Activated T-cell treated with anti-CD3 and anti-CD28 coated beads for 4 hours (primary cell): ENCODE data around the gene KCND3.

ENCODE experiments used
- DNase-seq: peaks from one replicate; pipeline ENCODE4 v3.0.0-alpha.2; 2020

The KCND3 gene

GRCh38 chr1:111836111-111836510, 153.4 kb downstream of the KCND3 start:
- DNase-seq: no peak

GRCh38 chr1:111835514-111835913, 154.0 kb downstream of the KCND3 start:
- no peak for DNase-seq

DNA sequence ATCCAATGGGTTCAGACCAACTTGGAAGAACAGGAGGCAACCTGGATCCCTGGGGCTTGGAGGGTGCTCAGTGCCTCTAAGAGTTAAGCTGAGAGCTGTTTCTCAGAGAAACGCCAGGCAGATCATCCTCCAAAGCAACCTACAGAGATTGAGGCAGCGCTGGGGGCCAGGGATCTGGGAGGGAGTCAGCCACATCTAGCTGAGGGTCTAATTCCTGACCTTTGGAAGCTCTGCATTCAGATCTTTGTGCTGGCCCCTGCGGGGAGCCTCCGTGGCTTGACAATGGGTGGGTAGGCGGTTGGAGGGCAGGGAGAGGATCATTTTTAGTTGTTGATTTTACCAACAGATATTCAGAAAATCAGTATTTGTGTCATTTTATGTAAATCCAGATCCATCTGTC, 154.5 kb downstream of the KCND3 start:
- no peak for DNase-seq

- DNase-seq: no peak
Observed at GRCh38 chr1:111833334-111833733, 156.1 kb downstream of the KCND3 start.

- DNase-seq: no peak
Observed at GRCh38 chr1:111832521-111833155, 156.8 kb downstream of the KCND3 start.

- no peak for DNase-seq
Observed at GRCh38 chr1:111831153-111831552, 158.3 kb downstream of the KCND3 start.

DNA sequence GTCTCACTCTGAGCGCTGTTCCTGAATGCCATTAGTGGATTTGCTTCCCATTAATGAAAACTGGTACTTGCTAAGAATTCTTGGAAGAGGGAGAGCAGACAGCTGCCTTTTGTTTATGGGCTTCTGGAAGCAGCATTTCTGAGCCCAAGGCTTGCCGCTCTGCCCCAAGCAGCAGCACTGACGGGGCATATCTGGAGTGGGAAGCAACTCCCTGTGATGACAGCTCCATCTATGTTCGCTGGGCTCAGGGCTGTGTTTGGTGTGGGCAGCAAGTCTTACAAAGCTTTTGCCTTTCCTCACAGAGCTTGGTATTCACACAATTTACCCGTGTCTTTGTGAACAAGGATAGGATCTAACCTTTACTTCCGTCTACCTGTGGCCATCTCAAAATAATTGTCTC, 161.5 kb downstream of the KCND3 start:
- DNase-seq: no peak

- no peak for DNase-seq
Observed at GRCh38 chr1:111826278-111826677, 163.2 kb downstream of the KCND3 start.

DNA sequence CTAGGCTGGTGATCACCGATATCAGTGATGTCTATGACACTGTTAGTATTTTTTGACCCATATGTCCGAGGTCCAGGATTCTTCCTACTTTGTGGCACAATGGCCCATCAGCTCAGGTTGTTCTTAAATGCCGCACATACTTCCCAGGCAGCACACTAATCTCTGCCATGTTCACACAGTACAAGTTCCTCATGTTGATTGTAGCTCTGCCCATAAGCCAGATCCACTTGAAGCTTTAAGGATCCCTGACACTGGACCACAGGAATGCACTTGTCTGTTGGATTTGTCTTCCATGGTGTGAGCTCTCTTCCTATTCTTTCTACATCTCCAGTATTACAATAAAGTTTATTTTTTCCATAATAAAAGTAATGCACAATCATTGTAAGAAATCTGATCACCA, 164.3 kb downstream of the KCND3 start:
- DNase-seq: no peak

DNA sequence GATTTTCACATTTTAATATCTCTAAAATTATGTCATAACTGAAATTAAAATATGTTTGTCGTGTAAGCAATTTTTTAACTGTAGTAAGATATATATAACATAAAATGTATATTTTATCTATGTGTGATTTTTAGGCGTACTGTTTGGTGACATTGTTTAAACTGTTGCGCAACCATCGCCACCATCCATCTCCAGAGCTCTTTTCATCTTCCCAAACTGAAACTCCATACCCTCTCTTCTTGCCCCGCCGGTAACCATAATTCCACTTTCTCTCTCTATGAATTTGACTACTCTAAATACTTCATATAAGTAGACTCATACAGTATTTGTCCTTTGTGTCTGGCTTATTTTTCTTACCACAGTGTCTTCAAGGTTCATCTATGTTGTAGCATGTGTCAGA, 167.3 kb downstream of the KCND3 start:
- no peak for DNase-seq

DNA sequence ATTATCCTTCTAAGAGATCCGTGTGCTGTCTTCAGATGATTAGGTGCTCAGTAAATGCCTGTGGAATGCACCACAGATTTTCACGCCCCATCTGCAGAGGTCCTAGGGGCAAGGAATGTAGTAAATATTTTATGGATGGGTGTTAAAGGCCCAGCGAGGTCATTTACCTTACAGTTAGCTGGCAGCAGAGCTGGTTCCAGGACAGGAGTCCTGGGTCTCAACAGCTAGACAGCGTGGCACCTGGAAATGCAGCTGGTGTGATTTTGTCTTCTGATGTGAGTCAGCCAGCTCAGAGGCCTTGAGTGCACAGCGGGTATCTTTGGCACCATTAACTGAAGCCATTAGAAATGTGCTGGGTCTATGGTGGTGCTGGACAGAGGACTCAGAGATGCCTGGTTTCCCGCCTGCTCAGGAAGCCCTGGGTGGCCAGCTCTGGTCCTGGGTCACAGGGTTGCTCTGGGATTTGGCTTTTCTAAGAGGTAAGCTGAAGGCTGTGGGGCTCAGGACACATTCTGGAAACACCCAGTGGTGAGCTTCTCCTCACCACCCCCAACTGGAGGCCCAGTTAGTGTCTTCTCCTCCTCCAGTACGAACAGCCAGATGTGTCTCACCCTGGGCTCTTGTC, 168.2 kb downstream of the KCND3 start:
- DNase-seq: no peak

DNA sequence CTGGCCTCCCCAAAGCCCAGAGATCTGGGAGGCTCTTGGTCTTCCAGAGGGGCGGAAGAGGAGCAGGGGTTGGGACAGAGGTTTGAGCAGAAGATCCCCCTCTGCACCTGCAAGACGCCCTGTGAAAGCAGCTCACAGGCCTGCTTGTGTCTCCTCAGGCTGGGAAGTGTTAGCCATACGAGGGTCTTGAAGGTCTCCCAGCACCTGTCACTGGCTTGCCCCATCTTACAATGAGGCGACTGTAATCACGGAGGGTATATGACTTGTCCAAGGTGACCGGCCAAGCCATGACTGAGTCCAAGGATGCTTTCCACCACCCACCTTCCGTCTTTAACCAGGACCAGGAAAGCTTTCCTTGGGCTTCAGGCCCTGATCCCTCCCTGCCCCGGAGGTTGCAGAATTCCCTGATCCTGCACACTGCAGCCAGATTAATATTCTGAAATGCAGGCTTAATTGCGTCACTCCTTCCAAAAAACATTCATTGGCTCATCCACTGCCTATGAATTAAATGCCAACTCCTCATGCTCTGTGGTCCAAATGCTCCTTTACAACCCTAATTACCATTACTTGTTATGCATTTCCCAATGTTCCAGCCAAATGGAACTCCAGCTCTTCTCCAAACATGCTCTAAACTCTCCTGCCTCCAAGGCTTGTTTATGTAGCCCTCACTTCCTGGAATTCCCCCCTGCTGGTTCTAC, 169.8 kb downstream of the KCND3 start:
- DNase-seq: no peak

GRCh38 chr1:111818546-111818945, 170.9 kb downstream of the KCND3 start:
- no peak for DNase-seq

GRCh38 chr1:111818081-111818480, 171.4 kb downstream of the KCND3 start:
- no peak for DNase-seq

DNA sequence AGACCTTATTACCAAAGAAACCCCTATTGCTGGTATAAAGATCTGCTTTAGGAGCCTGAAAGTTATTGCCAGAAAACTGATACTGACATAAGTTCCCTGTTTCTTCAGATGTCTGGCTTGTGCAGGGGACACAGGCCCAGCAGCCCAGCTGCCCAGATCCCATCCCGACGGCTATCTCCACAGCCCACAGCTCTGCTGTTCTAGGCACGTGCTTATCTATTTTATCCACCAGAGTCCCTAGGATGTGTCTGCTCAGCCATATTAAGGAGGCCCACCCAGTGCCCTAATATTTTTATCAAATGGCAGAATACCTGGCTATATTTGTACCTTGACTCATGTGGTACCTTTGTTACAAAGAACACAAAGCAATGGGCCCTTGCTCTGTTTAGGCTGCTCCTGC, 174.8 kb downstream of the KCND3 start:
- DNase-seq: no peak

DNA sequence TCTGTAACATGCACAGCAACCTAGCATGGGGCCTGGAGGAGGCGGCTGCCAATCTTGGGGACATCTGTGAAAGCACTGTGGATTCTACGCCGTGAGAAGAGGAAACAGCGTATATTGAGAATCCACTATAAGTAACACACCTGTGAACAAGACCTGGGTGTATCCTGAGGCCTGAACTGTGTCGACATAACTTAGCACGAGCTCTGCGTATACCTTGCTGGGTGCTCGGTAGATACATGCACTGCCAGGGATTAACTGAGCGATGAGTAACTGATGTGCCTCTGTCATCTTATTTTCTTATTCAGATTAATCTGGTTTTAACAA, 175.2 kb downstream of the KCND3 start:
- DNase-seq: no peak

- DNase-seq: no peak
Observed at GRCh38 chr1:111813440-111814304, 175.8 kb downstream of the KCND3 start.

GRCh38 chr1:111812306-111812705, 177.2 kb downstream of the KCND3 start:
- no peak for DNase-seq

- DNase-seq: no peak
Observed at GRCh38 chr1:111811891-111812290, 177.6 kb downstream of the KCND3 start.

- no peak for DNase-seq
Observed at GRCh38 chr1:111805251-111805650, 184.2 kb downstream of the KCND3 start.

GRCh38 chr1:111804776-111805175, 184.7 kb downstream of the KCND3 start:
- no peak for DNase-seq

- no peak for DNase-seq
Observed at GRCh38 chr1:111803951-111804350, 185.5 kb downstream of the KCND3 start.

DNA sequence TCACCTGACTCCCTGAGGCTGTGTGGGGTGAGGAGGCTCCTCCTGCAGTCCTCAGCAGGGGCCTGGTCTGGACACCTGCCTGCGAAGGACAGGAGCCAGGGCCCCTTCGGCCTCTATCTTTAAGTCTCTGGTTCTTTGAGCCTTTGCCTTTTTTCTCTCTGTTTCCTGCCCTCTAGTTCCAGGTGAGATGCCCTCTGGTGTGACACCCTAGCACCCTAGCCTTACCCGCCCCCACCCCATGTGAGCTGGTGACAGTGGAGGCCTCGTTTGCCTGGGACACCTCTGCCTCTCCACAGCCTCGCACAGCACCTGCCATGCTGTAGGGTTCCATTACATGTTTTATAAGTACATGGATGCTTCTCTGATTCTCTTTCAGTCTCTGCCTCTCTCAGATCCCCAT, 186.5 kb downstream of the KCND3 start:
- no peak for DNase-seq

DNA sequence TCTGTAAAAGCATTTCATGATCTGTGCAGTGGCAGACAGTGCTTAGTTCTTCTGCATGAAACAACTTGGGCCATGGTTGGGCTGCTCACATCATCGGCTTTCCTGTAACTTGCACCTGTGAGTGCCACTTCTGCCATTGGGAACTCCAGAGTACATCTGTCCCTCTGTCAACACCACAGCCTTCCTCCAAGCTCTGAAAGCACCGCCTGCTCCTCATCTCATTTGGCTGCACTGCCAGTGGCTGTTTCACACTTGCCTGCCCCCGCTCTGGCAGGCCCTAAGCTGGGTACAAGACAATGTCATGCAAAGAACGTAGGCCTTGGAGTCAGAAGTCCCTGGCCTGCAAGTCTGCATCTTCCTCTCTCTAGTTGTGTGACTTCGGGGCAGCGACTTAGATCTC, 187.4 kb downstream of the KCND3 start:
- DNase-seq: no peak
